ENCODE results near the gene EGLN2.
"Not testable (repeated sequence)": the region's sequence is repeated elsewhere in the genome, so short reads cannot be mapped to it uniquely, and the experiment has no call there.

The EGLN2 gene

DNA sequence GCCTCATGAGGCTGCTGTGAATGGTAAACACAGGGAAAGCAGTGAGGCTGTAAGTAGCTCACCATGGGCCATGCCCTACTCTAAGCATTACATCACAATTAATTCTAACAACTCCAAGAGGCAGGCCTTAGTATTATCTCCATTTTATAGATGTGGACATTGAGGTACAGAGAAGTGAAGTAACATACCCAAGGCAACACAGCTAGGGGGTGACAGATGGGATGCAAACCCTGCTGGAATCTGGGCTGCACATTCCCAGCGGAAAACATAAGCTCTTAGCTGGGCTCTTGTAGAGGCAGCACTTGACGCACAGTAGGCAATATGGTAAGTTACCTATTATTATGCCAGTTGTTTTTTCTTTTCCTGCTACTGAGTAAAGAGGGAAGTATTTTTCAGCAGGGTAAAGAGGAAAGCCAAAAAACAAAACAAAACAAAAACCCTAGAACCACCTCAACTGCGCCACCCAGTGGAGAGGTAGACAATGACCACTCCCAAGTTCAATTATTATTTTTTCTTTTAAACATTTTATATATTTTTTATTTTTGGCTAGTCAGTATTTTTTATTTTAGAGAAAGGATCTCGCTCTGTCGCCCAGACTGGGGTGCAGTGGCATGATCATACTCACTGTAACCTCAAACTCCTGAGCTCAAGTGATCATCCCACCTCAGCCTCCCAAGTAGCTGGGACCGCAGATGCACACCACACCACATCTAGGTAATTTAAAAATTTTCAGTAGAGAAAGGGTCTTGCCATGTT is 20.7 kb downstream of the EGLN2 start:
- DNase-seq = peak; percentile 76

DNA sequence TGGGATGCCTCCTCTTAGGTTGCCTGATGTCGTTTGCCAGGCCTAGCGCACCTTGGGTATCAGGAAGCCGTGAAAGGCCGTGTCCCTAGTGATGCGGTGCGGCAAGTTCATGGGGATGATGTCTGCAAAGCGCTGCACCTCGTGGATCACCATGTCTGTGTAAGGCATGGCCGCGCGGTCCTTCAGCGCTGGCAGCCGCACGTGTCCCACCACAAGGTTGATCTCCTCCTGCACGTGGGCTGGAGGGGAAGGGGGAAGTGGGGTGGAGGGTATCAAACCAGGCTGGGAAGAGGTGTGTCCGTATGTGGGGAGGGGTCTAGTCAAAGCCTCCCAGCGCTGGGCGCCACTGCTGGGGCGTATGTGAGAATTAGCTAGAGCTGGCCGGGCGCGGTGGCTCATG is 23.2 kb downstream of the EGLN2 start:
- DNase-seq = no peak

GRCh38 chr19:40822704-40823553 is 23.9 kb downstream of the EGLN2 start:
- DNase-seq = not testable (repeated sequence)

DNA sequence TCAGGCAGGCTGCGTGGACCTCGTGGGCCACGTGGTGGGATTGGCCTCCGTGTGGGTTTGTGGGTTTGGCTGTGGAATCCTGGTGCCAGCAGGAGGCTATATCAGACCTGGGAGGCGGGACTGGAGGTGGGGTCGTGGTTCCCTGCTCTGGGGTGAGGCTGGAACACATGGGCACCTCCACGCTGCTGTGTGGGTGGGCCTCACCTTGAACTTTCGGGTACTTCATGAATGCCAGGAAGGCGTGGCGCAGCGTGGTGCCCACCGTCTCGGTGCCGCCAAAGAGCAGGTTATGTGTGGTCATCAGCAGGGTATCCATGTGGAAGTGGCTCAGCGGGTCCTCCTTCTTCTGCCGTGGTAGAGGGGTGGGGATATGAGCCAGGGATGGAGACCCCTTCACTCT is 25.9 kb downstream of the EGLN2 start:
- not testable (repeated sequence) for DNase-seq

DNA sequence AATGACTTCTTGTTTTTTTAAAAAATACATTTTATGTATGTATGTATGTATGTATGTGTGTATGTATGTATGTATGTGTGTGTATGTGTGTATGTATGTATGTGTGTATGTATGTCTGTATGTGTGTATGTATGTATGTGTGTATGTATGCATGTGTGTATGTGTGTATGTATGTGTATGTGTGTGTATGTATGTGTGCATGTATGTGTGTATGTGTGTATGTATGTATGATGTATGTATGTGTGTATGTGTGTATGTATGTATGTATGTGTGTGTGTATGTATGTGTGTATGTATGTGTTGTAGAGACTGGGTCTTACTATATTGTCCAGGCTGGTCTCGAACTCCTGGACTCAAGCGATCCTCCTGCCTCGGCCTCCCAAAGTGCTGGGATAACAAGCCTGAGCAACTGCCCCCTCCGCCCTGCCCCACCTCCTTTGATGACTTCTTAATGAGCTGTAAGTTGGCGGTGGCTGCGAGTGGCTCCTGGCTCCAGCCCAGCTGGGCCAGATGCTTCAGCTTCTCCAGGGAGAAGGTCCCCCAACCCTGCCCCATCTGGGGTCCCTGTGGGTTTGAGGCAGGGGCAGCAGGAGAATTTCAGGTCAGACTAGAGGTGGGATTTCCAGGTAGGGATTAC is 26.6 kb downstream of the EGLN2 start:
- DNase-seq = not testable (repeated sequence)

- DNase-seq = not testable (repeated sequence)
Measured at GRCh38 chr19:40826312-40826698, 27.3 kb downstream of the EGLN2 start.

GRCh38 chr19:40826699-40827385 is 27.9 kb downstream of the EGLN2 start:
- peak; percentile 87 for DNase-seq

DNA sequence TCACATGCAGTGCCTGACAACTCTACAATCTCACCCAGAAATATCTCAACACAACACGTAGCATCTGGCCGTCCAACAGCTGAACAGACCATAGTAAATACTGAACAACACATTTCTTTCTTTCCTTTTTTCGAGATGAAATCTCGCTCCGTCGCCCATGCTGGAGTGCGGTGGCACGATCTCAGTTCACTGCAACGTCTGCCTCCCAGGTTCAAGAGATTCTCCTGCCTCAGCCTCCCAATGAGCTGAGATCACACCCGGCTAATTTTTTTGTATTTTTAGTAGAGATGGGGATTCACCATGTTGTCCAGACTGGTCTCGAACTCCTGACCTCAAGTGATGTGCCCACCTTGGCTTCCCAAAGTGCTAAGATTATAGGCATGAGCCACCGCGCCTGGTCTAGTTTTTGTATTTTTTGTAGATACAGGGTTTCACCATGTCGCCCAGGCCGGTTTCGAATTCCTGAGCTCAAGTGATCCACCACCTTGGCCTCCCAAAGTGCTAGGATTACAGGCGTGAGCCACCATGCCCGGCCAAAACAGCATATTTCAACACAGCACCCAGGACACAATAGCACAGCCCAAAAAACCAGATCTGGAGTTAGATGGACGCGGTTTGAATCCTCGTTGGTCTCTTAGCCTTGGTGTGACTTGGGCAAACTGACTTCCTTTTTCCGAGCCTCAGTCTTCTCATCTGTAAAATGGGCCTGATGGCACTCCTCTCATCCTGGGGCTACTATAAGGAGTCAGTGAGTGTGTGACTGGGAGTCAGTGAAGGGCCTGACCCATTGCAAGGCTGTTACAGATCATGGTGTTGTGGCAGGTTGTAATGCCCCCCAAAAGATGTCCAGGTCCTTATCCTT is 28.6 kb downstream of the EGLN2 start:
- no peak for DNase-seq

DNA sequence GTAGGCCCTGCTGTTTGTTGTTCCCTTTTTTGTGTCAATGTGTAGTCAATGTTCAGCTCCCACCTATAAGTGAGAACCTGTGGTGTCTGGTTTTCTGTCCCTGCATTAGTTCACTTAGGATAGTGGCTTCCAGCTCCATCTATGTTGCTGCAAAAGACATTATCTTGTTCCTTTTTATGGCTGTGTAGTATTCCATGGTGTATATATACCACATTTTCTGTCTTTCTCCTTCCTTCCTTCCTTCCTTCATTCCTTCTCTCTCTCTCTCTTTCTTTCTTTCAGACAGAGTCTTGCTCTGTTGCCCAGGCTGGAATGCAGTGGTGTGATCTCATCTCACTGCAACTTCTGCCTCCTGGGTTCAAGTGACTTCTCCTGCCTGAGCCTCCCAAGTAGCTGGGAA is 30.2 kb downstream of the EGLN2 start:
- DNase-seq = no peak

DNA sequence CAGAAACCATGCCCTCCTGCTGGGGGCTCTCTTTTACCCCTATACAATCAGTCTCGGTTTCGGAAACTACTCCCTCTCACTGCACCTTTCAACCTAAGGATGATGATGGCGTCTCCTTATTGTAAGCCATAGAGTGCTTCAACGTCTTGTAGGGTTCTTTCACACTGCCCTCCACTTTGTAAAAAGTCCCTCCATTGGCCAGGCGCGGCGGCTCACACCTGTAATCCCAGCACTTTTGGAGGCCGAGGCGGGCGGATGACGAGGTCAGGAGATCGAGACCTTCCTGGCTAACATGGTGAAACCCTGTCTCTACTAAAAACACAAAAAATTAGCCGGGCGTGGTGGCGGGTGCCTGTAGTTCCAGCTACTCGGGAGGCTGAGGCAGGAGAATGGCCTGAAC is 31.8 kb downstream of the EGLN2 start:
- DNase-seq = not testable (repeated sequence)

DNA sequence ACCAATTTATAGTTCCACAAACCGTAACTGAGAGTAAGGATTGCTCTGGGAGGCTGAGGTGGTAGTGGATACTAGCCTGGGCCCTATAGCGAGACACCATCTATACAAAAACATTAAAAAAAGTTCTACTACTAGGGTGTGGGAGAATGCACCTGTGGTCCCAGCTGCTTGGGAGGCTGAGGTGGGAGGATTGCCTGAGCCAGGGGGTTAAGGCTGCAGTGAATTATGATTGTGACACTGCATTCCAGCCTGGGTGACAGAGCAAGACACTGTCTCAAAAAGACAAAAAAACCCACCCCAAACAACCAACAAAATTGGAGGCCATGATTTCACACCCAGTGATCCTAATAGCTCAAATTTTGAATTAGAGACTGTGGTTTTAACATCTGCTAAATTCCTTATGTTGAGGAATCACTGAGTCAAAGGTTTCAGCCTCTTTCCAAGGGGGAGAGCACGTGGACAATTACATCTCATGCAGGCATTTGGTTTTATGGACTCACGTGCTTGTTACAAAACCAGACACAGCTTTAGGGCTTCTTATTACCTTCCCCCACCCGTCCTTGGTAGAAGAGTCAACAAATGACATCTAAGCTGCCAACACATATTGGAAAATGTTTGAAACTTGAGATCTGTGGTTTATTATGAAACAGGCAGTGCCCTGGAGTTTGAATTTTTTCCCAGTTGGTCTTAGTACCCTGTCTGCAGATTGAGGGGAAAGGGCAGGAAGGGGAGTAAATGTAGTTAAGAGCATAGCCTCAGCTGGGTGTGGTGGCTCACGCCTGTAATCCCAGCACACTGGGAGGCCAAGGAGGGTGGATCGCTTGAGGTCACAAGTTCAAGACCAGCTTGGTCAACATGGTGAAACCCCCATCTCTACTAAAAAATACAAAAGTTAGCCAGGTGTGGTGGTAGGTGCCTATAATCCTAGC is 32.8 kb downstream of the EGLN2 start:
- DNase-seq = no peak

DNA sequence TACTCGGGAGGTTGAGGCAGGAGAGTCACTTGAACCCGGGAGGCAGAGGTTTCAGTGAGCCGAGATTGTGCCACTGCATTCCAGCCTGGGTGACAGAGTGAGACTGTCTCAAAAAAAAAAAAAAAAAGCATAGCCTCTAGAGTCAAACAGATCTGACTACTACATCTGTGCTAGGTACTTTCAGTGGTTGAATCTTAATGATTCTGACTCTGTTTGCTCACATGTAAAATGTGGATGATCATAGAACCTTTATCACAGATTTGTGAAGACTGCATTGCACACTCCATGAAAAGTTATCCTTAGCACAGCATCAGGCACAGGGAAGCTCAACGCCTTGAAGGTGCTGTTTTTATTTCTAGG is 33.4 kb downstream of the EGLN2 start:
- DNase-seq = not testable (repeated sequence)

DNA sequence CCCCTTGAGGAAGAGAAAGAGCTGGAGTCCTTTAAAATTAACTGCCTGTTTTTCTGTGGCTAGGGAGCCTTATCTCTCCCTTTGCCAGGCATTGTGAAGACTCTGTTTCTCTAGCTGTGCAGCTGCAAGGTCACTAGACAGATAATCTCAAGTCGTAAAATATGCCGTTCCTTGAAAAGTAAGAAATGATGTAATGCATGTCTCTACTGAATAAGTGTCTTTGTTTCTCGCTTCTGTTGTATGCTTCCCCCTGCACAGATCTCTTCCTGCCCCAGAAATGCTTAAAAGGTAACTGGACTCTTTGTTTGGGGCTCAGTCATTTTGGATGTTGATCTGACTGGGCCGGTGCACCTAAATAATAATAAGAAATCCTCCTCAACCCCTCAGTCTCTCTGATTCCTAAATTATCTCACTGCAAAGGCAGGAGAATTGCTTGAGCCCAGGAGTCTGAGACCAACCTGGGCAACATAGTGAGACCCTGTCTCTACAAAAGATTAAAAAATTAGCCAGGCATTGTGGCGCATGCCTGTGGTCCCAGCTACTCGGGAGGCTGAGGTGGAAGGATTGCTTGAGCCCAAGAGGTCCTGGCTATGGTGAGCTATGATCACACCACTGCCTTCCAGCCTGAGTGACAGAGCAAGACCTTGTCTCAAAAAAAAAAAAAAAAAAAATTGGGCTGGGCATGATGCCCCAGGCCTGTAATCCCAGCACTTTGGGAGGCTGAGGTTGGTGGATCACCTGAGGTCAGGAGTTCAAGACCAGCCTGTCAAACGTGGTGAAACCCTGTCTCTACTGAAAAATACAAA is 34.9 kb downstream of the EGLN2 start:
- not testable (repeated sequence) for DNase-seq

DNA sequence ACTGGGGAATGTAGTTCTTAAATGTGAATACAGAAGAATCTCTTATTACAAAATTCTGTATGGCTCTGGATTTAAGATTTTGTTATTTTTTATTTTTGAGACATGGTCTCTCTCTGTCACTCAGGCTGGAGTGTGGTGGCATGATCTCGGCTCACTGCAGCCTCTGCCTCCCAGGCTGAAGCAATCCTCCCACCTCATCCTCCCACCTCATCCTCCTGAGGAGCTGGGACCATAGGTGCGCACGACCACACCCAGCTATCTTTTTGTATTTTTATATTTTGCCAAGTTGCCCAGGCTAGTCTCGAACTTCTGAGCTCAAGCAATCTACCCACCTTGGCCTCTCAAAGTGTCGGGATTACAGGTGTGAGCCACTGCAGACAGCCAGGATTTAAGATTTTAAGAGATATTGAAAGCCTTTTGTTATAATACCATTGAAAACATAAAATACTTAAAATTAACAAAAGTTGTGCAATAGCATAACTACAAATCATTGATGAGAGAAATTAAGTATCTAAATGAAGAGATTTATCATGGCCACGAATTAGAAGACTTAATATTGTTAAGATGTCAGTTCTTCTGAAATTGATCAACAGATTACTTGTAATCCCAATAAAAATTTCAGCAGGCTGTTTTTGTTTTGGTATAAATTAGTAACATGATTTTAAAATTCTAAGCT is 37.9 kb downstream of the EGLN2 start:
- DNase-seq = no peak

DNA sequence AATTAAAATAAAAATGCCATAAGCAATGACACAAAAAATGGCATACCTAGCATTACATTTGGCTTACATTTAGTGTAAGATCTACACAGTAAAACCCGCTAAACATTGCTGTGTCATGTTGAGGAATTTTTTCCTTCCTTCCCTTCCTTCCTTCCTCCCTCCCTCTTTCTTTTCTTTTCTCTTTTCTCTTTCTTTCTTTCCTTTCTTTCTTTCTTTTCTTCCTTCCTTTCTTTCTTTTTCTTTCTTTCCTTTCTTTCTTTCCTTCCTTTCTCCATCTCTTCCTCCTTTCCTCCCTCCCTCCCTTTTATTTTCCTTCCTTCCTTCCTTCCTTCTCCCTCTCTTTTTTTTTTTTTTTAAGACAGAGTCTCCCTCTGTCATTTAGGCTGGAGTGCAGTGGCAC is 39.5 kb downstream of the EGLN2 start:
- not testable (repeated sequence) for DNase-seq

DNA sequence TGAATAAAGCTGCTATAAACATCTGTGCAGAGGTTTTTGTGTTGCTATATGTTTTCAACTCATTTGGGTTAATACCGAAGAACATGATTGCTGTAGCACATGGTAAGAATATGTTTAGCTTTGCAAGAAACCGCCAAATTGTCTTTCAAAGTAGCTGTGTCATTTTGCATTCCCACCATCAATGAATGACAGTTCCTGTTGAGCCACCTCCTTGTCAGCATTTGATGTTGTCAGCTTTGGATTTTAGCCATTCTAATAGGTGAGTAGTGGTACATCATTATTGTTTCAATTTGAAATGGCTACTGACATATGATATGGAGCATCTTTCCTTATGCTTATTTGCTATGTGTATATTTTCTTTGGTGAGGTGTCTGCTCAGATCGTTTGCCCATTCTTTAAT is 43.0 kb downstream of the EGLN2 start:
- not testable (repeated sequence) for DNase-seq

DNA sequence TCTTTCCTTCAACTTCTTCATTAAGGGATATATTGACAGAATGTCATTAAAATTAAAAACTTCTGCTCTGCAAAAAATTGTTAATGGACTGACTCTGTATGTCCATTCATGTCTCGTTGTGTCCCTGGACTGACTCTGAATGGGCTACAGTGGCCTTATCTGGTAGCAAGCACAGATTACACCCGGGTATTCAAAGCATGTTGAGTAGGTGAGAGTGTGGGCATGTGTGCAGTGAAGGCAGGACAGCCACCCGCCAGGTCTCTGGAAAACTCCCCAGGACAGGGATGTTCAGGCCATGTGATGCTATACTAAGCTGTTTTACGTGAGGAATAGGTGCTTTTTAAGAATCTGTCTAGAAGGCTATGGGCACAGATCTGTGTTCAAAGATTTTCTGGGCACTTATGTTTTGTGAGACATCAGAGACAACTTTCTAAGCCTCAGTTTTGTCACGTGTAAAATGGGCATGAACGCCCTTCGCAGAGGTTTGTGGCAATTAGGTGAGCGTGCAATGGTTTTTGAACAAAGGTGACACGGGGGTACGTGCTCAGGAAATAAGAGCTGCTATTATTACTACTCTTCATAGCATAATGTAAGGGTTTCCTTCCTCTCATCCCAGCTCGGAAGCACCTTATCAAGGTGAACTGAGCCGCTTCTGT is 44.1 kb downstream of the EGLN2 start:
- not testable (repeated sequence) for DNase-seq

DNA sequence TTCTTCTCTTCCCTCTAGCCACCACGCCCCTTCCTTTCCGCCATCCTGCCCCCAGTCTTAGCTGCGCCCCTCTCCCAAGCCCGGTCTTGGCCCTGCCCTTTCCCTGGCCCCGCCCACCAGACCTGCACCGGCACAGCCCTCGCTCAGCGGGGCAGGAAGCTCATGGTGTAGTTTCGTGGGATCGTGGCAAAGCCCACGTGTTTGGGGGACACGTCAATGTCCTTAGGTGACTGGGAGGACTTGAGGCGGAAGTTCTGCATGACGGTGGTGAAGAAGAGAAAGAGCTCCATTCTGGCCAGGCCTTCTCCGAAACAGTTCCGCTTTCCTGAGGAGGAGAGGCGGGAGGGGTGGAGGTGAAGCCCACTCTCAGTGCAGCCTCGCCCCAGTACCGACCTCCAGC is 44.7 kb downstream of the EGLN2 start:
- peak; percentile 86 for DNase-seq

DNA sequence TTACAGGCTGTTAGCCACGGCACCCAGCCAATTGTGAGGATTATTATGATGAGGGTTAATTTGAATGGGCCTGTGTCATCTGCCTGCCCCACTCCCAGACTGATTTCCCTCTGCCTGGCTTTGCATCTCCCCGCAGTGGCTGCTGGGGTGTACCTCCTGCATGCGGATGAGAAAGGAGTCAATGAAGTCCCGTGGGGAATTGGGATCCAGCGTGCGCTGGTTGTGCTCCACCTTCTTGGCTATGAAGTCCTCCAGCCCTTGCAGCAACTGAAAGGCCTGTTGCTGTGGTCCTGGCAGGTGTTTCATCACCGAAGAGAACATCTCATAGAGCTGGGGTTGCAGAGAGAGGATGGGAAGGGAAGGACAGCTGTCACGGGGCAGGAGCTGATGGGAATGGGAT is 47.7 kb downstream of the EGLN2 start:
- not testable (repeated sequence) for DNase-seq

All from CD4-positive, alpha-beta T cell treated with Interleukin-12 subunit alpha and Interleukin-12 subunit beta, for 1 hour (primary cell).